Nucleus accumbens (tissue), 56 donors: ENCODE data around the gene GRM2.

Experiments used
- DNase-seq, 56 donors: peaks; one replicate each; lab custom pipeline; 2025; lab: John Stamatoyannopoulos, UW

Gene GRM2

GRCh38 chr3:51679777-51680176, 27.1 kb upstream of the GRM2 start:
- DNase-seq: no peak

GRCh38 chr3:51680196-51680595, 26.7 kb upstream of the GRM2 start:
- DNase-seq: no peak

- no peak for DNase-seq
Measured at GRCh38 chr3:51680663-51681230, 26.1 kb upstream of the GRM2 start.

GRCh38 chr3:51681453-51681852, 25.4 kb upstream of the GRM2 start:
- DNase-seq: peak in 9 of 56 donors; percentile 4 to 42 (median 15)

GRCh38 chr3:51682079-51682478, 24.8 kb upstream of the GRM2 start:
- DNase-seq: peak in 31 of 56 donors; percentile 6 to 66 (median 28)

- no peak for DNase-seq
Measured at GRCh38 chr3:51682526-51682925, 24.3 kb upstream of the GRM2 start.

- DNase-seq: no peak
Measured at GRCh38 chr3:51683566-51683965, 23.3 kb upstream of the GRM2 start.

GRCh38 chr3:51684971-51685751, 21.7 kb upstream of the GRM2 start:
- DNase-seq: no peak

GRCh38 chr3:51686056-51686455, 20.8 kb upstream of the GRM2 start:
- DNase-seq: no peak

GRCh38 chr3:51686512-51687215, 20.2 kb upstream of the GRM2 start:
- no peak for DNase-seq

- DNase-seq: no peak
Measured at GRCh38 chr3:51687431-51688205, 19.2 kb upstream of the GRM2 start.

- no peak for DNase-seq
Measured at GRCh38 chr3:51688206-51688600, 18.7 kb upstream of the GRM2 start.

- no peak for DNase-seq
Measured at GRCh38 chr3:51691021-51691420, 15.8 kb upstream of the GRM2 start.

- DNase-seq: no peak
Measured at GRCh38 chr3:51691949-51692348, 14.9 kb upstream of the GRM2 start.

- DNase-seq: peak in 1 of 56 donors; percentile 10
Measured at GRCh38 chr3:51692980-51693395, 13.9 kb upstream of the GRM2 start.

- peak in 10 of 56 donors; percentile 6 to 34 (median 14) for DNase-seq
Measured at GRCh38 chr3:51696954-51697353, 9.9 kb upstream of the GRM2 start.

- no peak for DNase-seq
Measured at GRCh38 chr3:51698209-51698608, 8.7 kb upstream of the GRM2 start.

- DNase-seq: no peak
Measured at GRCh38 chr3:51700403-51700802, 6.5 kb upstream of the GRM2 start.

GRCh38 chr3:51702156-51702555, 4.7 kb upstream of the GRM2 start:
- no peak for DNase-seq

- DNase-seq: no peak
Measured at GRCh38 chr3:51703068-51703760, 3.7 kb upstream of the GRM2 start.
